ENCODE results near the gene CAMTA1.

DNA sequence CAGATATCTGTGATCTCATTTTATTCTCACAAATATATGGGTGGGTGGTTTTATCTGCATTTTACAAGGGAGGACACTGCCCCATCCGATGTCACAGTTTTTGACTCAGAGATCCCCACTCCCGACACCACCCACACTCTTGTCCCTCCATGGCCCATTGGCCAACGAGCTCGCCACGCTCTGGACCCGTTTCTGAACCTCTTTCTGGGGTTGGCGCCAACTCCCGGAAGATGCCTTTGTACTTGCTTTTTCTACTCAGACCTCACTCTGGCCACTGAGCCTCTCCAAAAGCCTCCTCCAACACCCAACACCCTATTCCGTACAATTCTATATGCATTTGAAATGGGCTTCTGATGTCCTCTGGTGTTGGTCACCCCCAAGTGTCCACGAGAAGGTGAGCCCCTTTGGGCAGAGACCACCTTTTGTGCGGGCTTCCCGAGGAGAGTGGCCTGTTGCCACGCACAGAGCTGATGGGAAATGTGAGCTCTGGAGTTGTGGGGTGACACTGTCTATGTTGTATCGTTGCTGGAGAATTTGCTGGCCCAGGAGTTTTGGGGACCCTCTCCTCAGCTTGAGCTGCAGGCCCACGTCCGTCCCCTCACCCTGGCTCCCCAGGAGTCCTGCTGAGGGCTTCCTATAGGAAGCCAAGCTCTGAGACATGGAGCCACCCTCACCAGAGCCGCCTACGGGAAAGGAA, 618.9 kb downstream of the CAMTA1 start:
- TF ChIP-seq EZH2phosphoT487 (IDR thresholded peaks at IDR 0.05; ENCODE audit: borderline replicate concordance, low read depth), result no peak
- TF ChIP-seq TCF12 (IDR thresholded peaks at IDR 0.05), result no peak
- TF ChIP-seq, protein P1, sequence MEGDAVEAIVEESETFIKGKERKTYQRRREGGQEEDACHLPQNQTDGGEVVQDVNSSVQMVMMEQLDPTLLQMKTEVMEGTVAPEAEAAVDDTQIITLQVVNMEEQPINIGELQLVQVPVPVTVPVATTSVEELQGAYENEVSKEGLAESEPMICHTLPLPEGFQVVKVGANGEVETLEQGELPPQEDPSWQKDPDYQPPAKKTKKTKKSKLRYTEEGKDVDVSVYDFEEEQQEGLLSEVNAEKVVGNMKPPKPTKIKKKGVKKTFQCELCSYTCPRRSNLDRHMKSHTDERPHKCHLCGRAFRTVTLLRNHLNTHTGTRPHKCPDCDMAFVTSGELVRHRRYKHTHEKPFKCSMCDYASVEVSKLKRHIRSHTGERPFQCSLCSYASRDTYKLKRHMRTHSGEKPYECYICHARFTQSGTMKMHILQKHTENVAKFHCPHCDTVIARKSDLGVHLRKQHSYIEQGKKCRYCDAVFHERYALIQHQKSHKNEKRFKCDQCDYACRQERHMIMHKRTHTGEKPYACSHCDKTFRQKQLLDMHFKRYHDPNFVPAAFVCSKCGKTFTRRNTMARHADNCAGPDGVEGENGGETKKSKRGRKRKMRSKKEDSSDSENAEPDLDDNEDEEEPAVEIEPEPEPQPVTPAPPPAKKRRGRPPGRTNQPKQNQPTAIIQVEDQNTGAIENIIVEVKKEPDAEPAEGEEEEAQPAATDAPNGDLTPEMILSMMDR (IDR thresholded peaks at IDR 0.05), result no peak
